WTC11 (cell line): ENCODE measurements around the gene CPEB4. TPM values are rescaled to one million over a fixed set of nuclear protein-coding genes. Genes with fewer than 3 reads are reported as not detected.

ENCODE experiments used
- ATAC-seq: fragments of 200-7000 bp; cut with Tn5 transposase; 2 replicates; pipeline ENCODE4 v1.10.0; 2021; ENCODE audit warnings: mild to moderate bottlenecking, moderate library complexity
- CTCF ChIA-PET: fragments of 300-600 bp; sonication (Branson Sonifier 250); formaldehyde crosslinking; loops from one replicate; lab custom pipeline; 2021; ENCODE audit warnings: antibody characterized with exemption; lab: Charles Lee
- POLR2A ChIA-PET: fragments of 350-600 bp; sonication (Branson Sonifier 250); formaldehyde crosslinking; loops from one replicate; lab custom pipeline; 2021; ENCODE audit warnings: antibody characterized with exemption; lab: Charles Lee
- DNase-seq: peaks from one replicate; pipeline ENCODE4 v3.0.0; 2021; ENCODE audit warnings: low spot score
- H3K27ac Mint-ChIP-seq: 2 replicates; pipeline ENCODE4 v1.8.0; 2021; ENCODE audit warnings: mixed read lengths
- H3K27me3 Mint-ChIP-seq: 2 replicates; pipeline ENCODE4 v1.8.0; 2021; ENCODE audit warnings: low read depth, mild to moderate bottlenecking, moderate library complexity, mixed read lengths
- H3K36me3 Mint-ChIP-seq: 2 replicates; pipeline ENCODE4 v1.8.0; 2021; ENCODE audit warnings: mixed read lengths
- H3K4me1 Mint-ChIP-seq: 2 replicates; pipeline ENCODE4 v1.8.0; 2022; ENCODE audit warnings: mixed read lengths
- H3K4me3 Mint-ChIP-seq: 2 replicates; pipeline ENCODE4 v1.8.0; 2021; ENCODE audit warnings: mild to moderate bottlenecking, moderate library complexity, mixed read lengths
- H3K9me3 Mint-ChIP-seq: 2 replicates; pipeline ENCODE4 v1.8.0; 2021; ENCODE audit warnings: mixed read lengths
- JAZF1 ChIP-seq: fragments of 250-450 bp; sonication (Bioruptor Pico); IDR thresholded peaks from 2 replicates; pipeline ENCODE4 v1.9.0; 2021; ENCODE audit warnings: moderate library complexity, mild to moderate bottlenecking, inconsistent platforms
- KAT7 ChIP-seq: sonication (generic); formaldehyde crosslinking; IDR thresholded peaks from 2 replicates; pipeline ENCODE4 v1.8.1; 2023; ENCODE audit warnings: missing genetic modification reagents, mild to moderate bottlenecking, borderline replicate concordance
- MAX ChIP-seq: sonication (generic); formaldehyde crosslinking; IDR thresholded peaks from 2 replicates; pipeline ENCODE4 v1.8.0; 2022; ENCODE audit warnings: mild to moderate bottlenecking, missing genetic modification reagents
- NR1H2 ChIP-seq: sonication (generic); formaldehyde crosslinking; IDR thresholded peaks from 2 replicates; pipeline ENCODE4 v1.9.0; 2021; ENCODE audit warnings: mild to moderate bottlenecking, moderate library complexity, missing genetic modification reagents
- NR2C2 ChIP-seq: sonication (generic); formaldehyde crosslinking; IDR thresholded peaks from 2 replicates; pipeline ENCODE4 v1.8.0; 2022; ENCODE audit warnings: mild to moderate bottlenecking, missing genetic modification reagents
- NR3C1 ChIP-seq: sonication (generic); formaldehyde crosslinking; conservative IDR thresholded peaks from 2 replicates; pipeline ENCODE4 v1.8.1; 2023; ENCODE audit warnings: low read depth, mild to moderate bottlenecking, missing genetic modification reagents
- RELA ChIP-seq: sonication (generic); formaldehyde crosslinking; IDR thresholded peaks from 2 replicates; pipeline ENCODE4 v1.8.1; 2022; ENCODE audit warnings: missing genetic modification reagents, mild to moderate bottlenecking, borderline replicate concordance
- TEAD1 ChIP-seq: sonication (generic); formaldehyde crosslinking; IDR thresholded peaks from 2 replicates; pipeline ENCODE4 v1.8.0; 2022; ENCODE audit warnings: mild to moderate bottlenecking, missing genetic modification reagents
- USF2 ChIP-seq: sonication (generic); formaldehyde crosslinking; IDR thresholded peaks from 2 replicates; pipeline ENCODE4 v1.8.1; 2023; ENCODE audit warnings: mild to moderate bottlenecking, missing genetic modification reagents, moderate library complexity
- ZMAT4 ChIP-seq: fragments of 250-450 bp; sonication (Bioruptor Pico); IDR thresholded peaks from 2 replicates; pipeline ENCODE4 v1.9.0; 2021; ENCODE audit warnings: mild to moderate bottlenecking
- ZNF121 ChIP-seq: sonication (generic); formaldehyde crosslinking; IDR thresholded peaks from 2 replicates; pipeline ENCODE4 v1.8.0; 2023; ENCODE audit warnings: missing genetic modification reagents
- ZNF263 ChIP-seq: sonication (generic); formaldehyde crosslinking; IDR thresholded peaks from 2 replicates; pipeline ENCODE4 v1.8.1; 2022; ENCODE audit warnings: low read depth, mild to moderate bottlenecking, moderate library complexity, missing genetic modification reagents
- ZNF423 ChIP-seq: fragments of 250-450 bp; sonication (Bioruptor Pico); IDR thresholded peaks from 2 replicates; pipeline ENCODE4 v2.1.2; 2022; ENCODE audit warnings: mild to moderate bottlenecking, moderate library complexity
- total RNA-seq: library from RNA; stranded (reverse); gene quantifications from 3 replicates; pipeline ENCODE4 v1.2.3, GENCODE V29; 2021
- TF ChIP-seq, protein P1 (sequence below): sonication (generic); formaldehyde crosslinking; IDR thresholded peaks from 2 replicates; pipeline ENCODE4 v1.8.0; 2023; ENCODE audit warnings: mild to moderate bottlenecking, missing genetic modification reagents
- TF ChIP-seq, protein P2 (sequence below): sonication (generic); formaldehyde crosslinking; IDR thresholded peaks from 2 replicates; pipeline ENCODE4 v1.8.1; 2023; ENCODE audit warnings: mild to moderate bottlenecking, missing genetic modification reagents, borderline replicate concordance
- TF ChIP-seq, protein P3 (sequence below): sonication (generic); formaldehyde crosslinking; IDR thresholded peaks from 2 replicates; pipeline ENCODE4 v1.8.1; 2023; ENCODE audit warnings: mild to moderate bottlenecking, moderate library complexity, missing genetic modification reagents

Gene CPEB4
- total RNA-seq, 1 experiment from 2014 or later, result 12.7 TPM

DNA sequence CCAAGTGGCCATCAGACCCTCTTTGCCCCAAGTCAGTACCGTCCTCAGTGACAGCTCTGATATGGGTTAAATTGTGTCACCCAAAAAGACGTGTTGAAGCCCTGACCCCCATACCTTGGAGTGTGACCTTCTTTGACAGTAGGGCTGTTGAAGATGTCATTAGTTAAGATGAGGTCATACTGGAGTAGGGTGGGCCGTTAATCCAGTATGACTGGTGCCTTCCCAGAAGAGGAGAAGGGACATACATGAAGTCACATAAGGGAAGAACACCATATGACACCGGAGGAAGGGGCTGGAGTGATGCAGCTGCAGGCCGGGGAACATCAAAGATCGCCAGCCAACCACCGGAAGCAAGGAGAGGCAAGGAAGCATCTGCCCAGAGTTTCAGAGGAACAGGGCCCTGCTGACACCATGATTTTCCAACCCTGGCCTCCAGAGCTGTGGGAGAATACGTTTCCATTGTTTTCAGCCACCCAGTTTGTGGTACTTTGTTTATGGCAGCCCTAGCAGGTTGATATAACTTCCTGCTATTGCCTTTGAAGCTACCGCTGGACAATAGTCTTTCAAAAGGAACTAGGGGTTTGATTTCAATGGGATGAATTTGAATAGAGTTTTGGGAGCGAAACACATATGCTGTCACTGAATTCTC is 36.4 kb upstream of the CPEB4 start:
- ATAC-seq (no peak), DNase-seq (no peak)
- Mint-ChIP-seq H3K9me3 (peaks cover 25% of the 10 kb centered on the region), H3K27ac (no peak overlapping the region), H3K4me1 (peaks cover 6% of the 10 kb centered on the region; the same call in 1 of the 2 replicates), H3K27me3 (peaks cover 4% of the 10 kb centered on the region; the same call in 1 of the 2 replicates), H3K36me3 (peaks cover 7% of the 10 kb centered on the region; the same call in 1 of the 2 replicates), H3K4me3 (no peak overlapping the region)
- ChIA-PET CTCF (interaction anchor here (1.1 kb wide), 1 partner anchor 236 kb away, joined by 3 read pairs; no protein-coding TSS in a partner anchor), POLR2A (no interaction called here)
- TF ChIP-seq, protein P1, sequence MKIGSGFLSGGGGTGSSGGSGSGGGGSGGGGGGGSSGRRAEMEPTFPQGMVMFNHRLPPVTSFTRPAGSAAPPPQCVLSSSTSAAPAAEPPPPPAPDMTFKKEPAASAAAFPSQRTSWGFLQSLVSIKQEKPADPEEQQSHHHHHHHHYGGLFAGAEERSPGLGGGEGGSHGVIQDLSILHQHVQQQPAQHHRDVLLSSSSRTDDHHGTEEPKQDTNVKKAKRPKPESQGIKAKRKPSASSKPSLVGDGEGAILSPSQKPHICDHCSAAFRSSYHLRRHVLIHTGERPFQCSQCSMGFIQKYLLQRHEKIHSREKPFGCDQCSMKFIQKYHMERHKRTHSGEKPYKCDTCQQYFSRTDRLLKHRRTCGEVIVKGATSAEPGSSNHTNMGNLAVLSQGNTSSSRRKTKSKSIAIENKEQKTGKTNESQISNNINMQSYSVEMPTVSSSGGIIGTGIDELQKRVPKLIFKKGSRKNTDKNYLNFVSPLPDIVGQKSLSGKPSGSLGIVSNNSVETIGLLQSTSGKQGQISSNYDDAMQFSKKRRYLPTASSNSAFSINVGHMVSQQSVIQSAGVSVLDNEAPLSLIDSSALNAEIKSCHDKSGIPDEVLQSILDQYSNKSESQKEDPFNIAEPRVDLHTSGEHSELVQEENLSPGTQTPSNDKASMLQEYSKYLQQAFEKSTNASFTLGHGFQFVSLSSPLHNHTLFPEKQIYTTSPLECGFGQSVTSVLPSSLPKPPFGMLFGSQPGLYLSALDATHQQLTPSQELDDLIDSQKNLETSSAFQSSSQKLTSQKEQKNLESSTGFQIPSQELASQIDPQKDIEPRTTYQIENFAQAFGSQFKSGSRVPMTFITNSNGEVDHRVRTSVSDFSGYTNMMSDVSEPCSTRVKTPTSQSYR, result no peak
- TF ChIP-seq ZMAT4 (CRISPR knock-in tag), result no peak
- no peak for TF ChIP-seq NR1H2 (CRISPR knock-in tag)
- no peak for TF ChIP-seq ZNF121 (CRISPR knock-in tag)
- no peak for TF ChIP-seq USF2 (CRISPR knock-in tag)

DNA sequence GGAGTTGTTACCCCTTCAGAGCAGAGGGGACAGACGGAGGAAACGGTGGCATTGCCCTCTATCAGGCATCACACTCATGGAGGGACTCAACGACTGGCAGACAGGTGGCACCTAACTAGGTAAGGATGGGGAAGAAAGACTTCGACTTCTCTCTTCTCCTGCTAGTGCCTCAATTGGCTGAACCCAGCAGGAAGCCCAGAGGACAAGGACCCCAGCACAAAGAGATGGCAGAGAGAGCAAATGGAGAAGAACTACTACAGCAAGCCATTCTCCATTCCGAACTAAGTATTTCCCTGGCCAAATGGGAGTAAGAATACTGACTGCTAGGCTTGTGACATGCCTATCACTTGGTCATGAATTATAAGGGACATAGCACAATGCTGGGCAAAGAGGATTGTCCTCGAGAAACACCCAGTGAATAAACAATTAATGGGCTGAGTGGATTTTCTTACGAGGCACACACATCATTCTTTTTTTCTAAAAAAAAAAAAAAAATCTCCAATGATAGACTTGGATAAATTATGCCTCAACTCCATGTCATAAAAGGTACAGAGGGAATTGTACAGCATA is 35.3 kb upstream of the CPEB4 start:
- TF ChIP-seq NR3C1 (CRISPR knock-in tag) (no peak), ZNF423 (CRISPR knock-in tag) (no peak), ZNF263 (CRISPR knock-in tag) (no peak), NR2C2 (CRISPR knock-in tag) (no peak), MAX (CRISPR knock-in tag) (no peak), RELA (CRISPR knock-in tag) (no peak), KAT7 (CRISPR knock-in tag) (no peak), JAZF1 (CRISPR knock-in tag) (no peak), TEAD1 (no peak), ZNF121 (CRISPR knock-in tag) (no peak)
- TF ChIP-seq, protein P2, sequence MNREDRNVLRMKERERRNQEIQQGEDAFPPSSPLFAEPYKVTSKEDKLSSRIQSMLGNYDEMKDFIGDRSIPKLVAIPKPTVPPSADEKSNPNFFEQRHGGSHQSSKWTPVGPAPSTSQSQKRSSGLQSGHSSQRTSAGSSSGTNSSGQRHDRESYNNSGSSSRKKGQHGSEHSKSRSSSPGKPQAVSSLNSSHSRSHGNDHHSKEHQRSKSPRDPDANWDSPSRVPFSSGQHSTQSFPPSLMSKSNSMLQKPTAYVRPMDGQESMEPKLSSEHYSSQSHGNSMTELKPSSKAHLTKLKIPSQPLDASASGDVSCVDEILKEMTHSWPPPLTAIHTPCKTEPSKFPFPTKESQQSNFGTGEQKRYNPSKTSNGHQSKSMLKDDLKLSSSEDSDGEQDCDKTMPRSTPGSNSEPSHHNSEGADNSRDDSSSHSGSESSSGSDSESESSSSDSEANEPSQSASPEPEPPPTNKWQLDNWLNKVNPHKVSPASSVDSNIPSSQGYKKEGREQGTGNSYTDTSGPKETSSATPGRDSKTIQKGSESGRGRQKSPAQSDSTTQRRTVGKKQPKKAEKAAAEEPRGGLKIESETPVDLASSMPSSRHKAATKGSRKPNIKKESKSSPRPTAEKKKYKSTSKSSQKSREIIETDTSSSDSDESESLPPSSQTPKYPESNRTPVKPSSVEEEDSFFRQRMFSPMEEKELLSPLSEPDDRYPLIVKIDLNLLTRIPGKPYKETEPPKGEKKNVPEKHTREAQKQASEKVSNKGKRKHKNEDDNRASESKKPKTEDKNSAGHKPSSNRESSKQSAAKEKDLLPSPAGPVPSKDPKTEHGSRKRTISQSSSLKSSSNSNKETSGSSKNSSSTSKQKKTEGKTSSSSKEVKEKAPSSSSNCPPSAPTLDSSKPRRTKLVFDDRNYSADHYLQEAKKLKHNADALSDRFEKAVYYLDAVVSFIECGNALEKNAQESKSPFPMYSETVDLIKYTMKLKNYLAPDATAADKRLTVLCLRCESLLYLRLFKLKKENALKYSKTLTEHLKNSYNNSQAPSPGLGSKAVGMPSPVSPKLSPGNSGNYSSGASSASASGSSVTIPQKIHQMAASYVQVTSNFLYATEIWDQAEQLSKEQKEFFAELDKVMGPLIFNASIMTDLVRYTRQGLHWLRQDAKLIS, result no peak
- TF ChIP-seq, protein P3, sequence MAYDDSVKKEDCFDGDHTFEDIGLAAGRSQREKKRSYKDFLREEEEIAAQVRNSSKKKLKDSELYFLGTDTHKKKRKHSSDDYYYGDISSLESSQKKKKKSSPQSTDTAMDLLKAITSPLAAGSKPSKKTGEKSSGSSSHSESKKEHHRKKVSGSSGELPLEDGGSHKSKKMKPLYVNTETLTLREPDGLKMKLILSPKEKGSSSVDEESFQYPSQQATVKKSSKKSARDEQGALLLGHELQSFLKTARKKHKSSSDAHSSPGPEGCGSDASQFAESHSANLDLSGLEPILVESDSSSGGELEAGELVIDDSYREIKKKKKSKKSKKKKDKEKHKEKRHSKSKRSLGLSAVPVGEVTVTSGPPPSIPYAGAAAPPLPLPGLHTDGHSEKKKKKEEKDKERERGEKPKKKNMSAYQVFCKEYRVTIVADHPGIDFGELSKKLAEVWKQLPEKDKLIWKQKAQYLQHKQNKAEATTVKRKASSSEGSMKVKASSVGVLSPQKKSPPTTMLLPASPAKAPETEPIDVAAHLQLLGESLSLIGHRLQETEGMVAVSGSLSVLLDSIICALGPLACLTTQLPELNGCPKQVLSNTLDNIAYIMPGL (CRISPR knock-in tag), result no peak
- TF ChIP-seq, all 79 proteins: peak for 0
- Mint-ChIP-seq H3K4me1 (peaks cover 6% of the 10 kb centered on the region; the same call in 1 of the 2 replicates), H3K27me3 (no peaks in the 10 kb centered on the region; the same call in 1 of the 2 replicates), H3K9me3 (peaks cover 15% of the 10 kb centered on the region), H3K4me3 (no peak overlapping the region), H3K36me3 (peaks cover 7% of the 10 kb centered on the region; the same call in 1 of the 2 replicates), H3K27ac (no peak overlapping the region)
- no peak for ATAC-seq
- DNase-seq, result no peak
- ChIA-PET CTCF (no interaction called here), POLR2A (no interaction called here)
